ENCODE measurements around the gene CNIH1.

DNA sequence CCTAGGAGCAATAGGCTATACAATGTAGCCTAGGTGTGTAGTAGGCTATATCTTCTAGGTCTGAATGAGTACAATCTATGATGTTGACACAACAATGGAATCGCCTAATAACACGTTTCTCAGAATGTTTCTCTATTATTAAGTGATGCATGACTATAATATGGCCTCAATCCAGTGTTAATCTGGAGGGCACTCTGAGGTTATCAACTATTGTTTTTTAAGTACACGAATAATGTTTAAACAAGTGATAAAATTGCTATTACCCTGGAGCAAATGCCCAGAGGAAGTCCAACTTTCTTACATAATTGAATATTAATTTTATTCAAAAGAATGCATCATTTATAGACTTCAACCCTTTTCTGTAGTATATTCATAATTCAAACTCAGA, 16.4 kb upstream of the CNIH1 start:
- TF ChIP-seq, protein P1, sequence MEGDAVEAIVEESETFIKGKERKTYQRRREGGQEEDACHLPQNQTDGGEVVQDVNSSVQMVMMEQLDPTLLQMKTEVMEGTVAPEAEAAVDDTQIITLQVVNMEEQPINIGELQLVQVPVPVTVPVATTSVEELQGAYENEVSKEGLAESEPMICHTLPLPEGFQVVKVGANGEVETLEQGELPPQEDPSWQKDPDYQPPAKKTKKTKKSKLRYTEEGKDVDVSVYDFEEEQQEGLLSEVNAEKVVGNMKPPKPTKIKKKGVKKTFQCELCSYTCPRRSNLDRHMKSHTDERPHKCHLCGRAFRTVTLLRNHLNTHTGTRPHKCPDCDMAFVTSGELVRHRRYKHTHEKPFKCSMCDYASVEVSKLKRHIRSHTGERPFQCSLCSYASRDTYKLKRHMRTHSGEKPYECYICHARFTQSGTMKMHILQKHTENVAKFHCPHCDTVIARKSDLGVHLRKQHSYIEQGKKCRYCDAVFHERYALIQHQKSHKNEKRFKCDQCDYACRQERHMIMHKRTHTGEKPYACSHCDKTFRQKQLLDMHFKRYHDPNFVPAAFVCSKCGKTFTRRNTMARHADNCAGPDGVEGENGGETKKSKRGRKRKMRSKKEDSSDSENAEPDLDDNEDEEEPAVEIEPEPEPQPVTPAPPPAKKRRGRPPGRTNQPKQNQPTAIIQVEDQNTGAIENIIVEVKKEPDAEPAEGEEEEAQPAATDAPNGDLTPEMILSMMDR (IDR thresholded peaks at IDR 0.05) = no peak
- TF ChIP-seq POLR2A (IDR thresholded peaks at IDR 0.05) = no peak

Data from ovary (tissue), 3 donors.